Mammary epithelial cell (primary cell): ENCODE measurements around the gene MOCS1.

Experiments used
- CTCF ChIP-seq, 2 donors: IDR thresholded peaks in 1 of 2; conservative IDR thresholded peaks in 1 of 2; 2 replicates each; pipeline ENCODE4 v1.5.1; 2011 to 2012; ENCODE audit warnings: inconsistent platforms in 2 of 2, low read length in 2 of 2, mild to moderate bottlenecking in 2 of 2, control low read depth in 1 of 2, low read depth in 1 of 2; ENCODE audit not compliant: insufficient read depth in 1 of 2; ENCODE audit errors: extremely low read depth in 1 of 2
- EZH2 ChIP-seq: IDR thresholded peaks from 2 replicates; pipeline ENCODE4 v1.6.1; 2012; ENCODE audit warnings: low read length, inconsistent platforms, borderline replicate concordance

- TF ChIP-seq CTCF (conservative IDR thresholded peaks at IDR 0.05 in 1 of 2, IDR thresholded peaks at IDR 0.05 in 1 of 2; ENCODE audit: extremely low read depth in 1 of 2, insufficient read depth in 1 of 2, low read depth in 1 of 2, low read length in 2 of 2) (no peak), EZH2 (no peak)
Measured at GRCh38 chr6:39922821-39923220, 11.4 kb downstream of the MOCS1 start.
